ENCODE results near the gene PALM2AKAP2. TPM values are rescaled to one million over a fixed set of nuclear protein-coding genes. Genes with fewer than 3 reads are reported as not detected.

PALM2AKAP2 gene
- total RNA-seq = 1 to 10 TPM; 1.2 to 3.6 (median 2.6) TPM

DNA sequence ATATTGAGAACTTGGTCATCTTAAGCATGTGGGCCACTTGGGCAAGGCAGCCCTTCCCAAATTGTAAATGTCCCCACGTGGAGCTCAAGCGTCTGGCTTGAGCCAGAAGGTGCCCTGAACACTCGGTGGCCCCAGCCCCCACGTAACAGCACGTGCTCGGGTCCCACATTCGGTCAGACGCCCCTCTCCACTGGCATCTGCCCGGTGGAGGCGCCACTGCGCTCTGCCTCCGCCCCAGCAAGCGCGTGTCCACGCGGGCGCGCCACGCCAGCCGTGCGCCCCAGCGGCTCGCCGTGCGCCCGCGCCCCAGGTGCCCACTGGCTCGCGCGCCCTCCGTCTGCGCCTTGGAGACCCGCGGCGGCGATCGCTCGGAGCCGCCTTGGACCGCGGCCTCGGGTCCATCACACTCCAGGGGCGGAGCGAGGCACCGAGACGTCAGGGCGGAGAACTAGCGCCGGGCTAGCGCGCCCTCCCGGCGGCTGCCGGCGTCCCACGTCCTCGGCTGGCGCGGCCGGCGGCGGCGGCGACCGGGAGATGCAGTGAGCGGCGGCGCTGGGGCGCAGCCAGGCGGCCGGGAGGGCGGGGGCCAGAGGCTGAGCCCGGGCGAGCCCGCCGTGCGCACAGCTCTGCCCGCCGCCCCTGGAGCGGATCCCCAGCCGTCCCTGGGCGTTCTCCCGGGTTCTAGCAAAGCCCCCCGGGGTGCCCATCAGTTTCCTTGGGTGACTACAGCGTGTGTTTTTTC, at the start of gene PALM2AKAP2:
Gene PALM2AKAP2 (plus strand): TSS at position 488 of the 742 bp plus-strand sequence. CDS start 291 bp downstream, outside the sequence.
- intact Hi-C loops (cut with DNase I; ENCODE audit: low total_unique reads) = no loop called here
- H3K4me3 ChIP-seq (ENCODE audit: low read depth, poor library complexity, severe bottlenecking) = peak within 1 kb of the TSS; percentile 49
- TF ChIP-seq CTCF (IDR thresholded peaks at IDR 0.05) (no peak), POLR2A (IDR thresholded peaks at IDR 0.05) (no peak)
- peak in 1 of 2 donors; percentile 88 for DNase-seq (ENCODE audit: low spot score in 2 of 2)
- WGBS, 2 donors = 0 to 4% methylated on average over 24 to 30 of the region's 85 CpGs

DNA sequence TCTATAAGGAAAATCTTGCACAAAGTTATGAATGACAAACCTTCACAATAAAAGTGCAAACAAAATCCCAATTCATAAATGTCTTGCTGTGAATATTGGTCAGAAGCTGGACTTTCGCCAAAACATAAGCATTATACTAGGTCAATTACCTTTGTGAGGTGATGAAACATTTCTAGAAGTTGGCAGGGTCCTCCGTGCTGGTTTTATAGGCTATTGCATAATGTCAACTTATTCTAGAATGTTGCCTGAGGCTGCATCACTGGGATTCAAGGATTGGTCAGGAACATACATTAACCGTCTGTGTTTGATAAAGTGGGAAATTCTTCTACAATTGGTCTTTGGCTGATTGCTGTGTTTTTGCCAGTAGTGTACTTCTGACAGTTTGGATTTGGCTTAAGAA, 49.8 kb upstream of the PALM2AKAP2 start:
- H3K4me3 ChIP-seq (ENCODE audit: low read depth, poor library complexity, severe bottlenecking) = no peak overlapping the region

DNA sequence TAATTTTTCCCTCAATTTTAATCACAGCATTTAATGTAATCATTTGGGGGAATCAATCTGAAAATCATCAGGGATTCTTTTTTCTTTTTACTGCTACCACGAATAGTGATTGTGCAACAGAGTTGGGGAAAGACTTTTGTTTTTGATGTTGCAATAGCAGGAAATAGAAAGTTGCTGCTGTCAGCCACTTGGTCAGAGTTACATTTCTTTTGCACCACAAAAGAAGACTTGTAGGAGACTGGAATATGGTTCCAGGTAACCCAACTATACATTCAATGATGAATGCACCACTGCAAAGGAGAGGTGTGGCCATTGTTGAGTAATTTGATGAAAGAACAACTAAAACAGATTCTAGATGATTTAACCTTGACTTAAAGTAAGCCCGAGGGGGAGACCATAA, 46.3 kb upstream of the PALM2AKAP2 start:
- no peak overlapping the region for H3K4me3 ChIP-seq (ENCODE audit: low read depth, poor library complexity, severe bottlenecking)
- WGBS, 2 donors = 22 to 23% methylated on average over 2 of the region's 2 CpGs
- DNase-seq (ENCODE audit: low spot score in 2 of 2) = no peak
- TF ChIP-seq POLR2A (IDR thresholded peaks at IDR 0.05) (no peak), CTCF (IDR thresholded peaks at IDR 0.05) (no peak)
- intact Hi-C loops (cut with DNase I; ENCODE audit: low total_unique reads) = no loop called here

More for the DNA sequence above, 49.8 kb upstream of the PALM2AKAP2 start:
- TF ChIP-seq CTCF (IDR thresholded peaks at IDR 0.05) (no peak), POLR2A (IDR thresholded peaks at IDR 0.05) (no peak)
- WGBS, 2 donors = 36 to 42% methylated on average over 3 of the region's 3 CpGs
- DNase-seq (ENCODE audit: low spot score in 2 of 2) = no peak
- intact Hi-C loops (cut with DNase I; ENCODE audit: low total_unique reads) = no loop called here

DNA sequence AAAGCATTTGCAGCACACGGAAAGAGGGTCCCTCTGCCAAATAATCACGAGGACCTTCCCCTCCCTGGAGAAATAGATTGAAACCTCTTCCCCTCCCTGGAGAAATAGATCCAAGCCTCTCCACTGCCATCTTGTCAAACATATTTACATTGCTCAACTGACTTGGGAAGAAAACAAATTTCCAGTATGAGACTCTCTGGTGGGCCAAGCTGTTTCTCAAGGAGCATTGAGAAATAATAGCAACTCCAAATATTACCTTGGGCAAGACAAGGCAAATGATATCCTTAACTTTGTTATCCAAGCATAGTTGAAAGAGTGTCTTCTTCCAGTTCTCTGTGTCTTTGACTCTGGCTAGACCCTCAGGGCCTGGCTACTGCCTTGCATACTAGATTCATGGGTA, 45.2 kb upstream of the PALM2AKAP2 start:
- intact Hi-C loops (cut with DNase I; ENCODE audit: low total_unique reads) = no loop called here
- no peak overlapping the region for H3K4me3 ChIP-seq (ENCODE audit: low read depth, poor library complexity, severe bottlenecking)
- no peak for TF ChIP-seq CTCF (IDR thresholded peaks at IDR 0.05)
- WGBS, 2 donors = 54 to 61% methylated on average over 2 of the region's 2 CpGs
- no peak for DNase-seq (ENCODE audit: low spot score in 2 of 2)

DNA sequence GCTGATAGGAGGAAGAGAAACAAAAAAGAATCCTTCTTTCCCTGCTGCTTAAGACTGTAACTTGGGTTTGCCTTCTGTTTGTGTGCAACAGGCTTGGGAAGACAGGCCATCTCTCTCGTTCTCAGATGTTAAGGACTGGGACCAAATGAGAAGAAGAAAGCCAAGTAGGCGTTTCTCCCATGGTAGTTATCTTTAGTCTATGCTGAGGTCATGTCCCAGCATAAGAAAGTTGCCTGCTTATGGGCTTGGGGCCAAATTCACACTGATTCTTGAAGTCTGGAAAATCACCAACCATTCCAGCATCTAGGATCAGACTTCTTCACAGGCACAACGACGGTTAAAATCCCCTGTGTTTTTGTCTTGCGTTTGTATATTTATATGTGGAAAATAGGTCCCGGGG, 44.2 kb upstream of the PALM2AKAP2 start:
- H3K4me3 ChIP-seq (ENCODE audit: low read depth, poor library complexity, severe bottlenecking) = no peak overlapping the region
- DNase-seq (ENCODE audit: low spot score in 2 of 2) = no peak
- no peak for TF ChIP-seq POLR2A (IDR thresholded peaks at IDR 0.05)
- no peak for TF ChIP-seq CTCF (IDR thresholded peaks at IDR 0.05)
- 77% methylated on average over 6 of the region's 6 CpGs for WGBS, 2 donors
- intact Hi-C loops (cut with DNase I; ENCODE audit: low total_unique reads) = no loop called here

- no peak for TF ChIP-seq POLR2A (IDR thresholded peaks at IDR 0.05)
- TF ChIP-seq CTCF (IDR thresholded peaks at IDR 0.05) = no peak
- WGBS, 2 donors = 84 to 89% methylated on average over 1 of the region's 1 CpG
- intact Hi-C loops (cut with DNase I; ENCODE audit: low total_unique reads) = no loop called here
- H3K4me3 ChIP-seq (ENCODE audit: low read depth, poor library complexity, severe bottlenecking) = no peak overlapping the region
- no peak for DNase-seq (ENCODE audit: low spot score in 2 of 2)
These were observed 42.7 kb upstream of the PALM2AKAP2 start for GRCh38 chr9:109737295-109737694.

All from lower leg skin (tissue), 4 donors.